CD4-positive, alpha-beta memory T cell (primary cell): ENCODE measurements around the gene ABL2. TPM values are rescaled to one million over a fixed set of nuclear protein-coding genes. Genes with fewer than 3 reads are reported as not detected.
"Not testable (repeated sequence)": the region's sequence is repeated elsewhere in the genome, so short reads cannot be mapped to it uniquely, and the experiment has no call there.

Experiments
- CTCF ChIA-PET: fragments of 350-600 bp; sonication (Branson Sonifier 250); formaldehyde crosslinking; loops from one replicate; lab custom pipeline; 2021; ENCODE audit warnings: inconsistent platforms; ENCODE audit not compliant: partially characterized antibody; lab: Charles Lee
- POLR2A ChIA-PET: fragments of 350-600 bp; sonication (Branson Sonifier 250); formaldehyde crosslinking; loops from one replicate; lab custom pipeline; 2021; ENCODE audit not compliant: partially characterized antibody; lab: Charles Lee
- DNase-seq, 5 donors: peaks; one replicate each; pipeline versions ENCODE4 v3.0.0 to v3.0.0-alpha.2; 2020 to 2022; ENCODE audit warnings: mixed read lengths in 1 of 5
- H3K27ac ChIP-seq: one replicate; pipeline ENCODE4 v1.7.0; 2013; ENCODE audit warnings: low read depth, low read length
- H3K27me3 ChIP-seq: 2 replicates; pipeline ENCODE4 v1.7.0; 2013; ENCODE audit warnings: mild to moderate bottlenecking, low read length, moderate library complexity; ENCODE audit not compliant: insufficient read depth
- H3K36me3 ChIP-seq: 2 replicates; pipeline ENCODE4 v1.7.0; 2013; ENCODE audit warnings: mild to moderate bottlenecking, low read length, moderate library complexity; ENCODE audit not compliant: insufficient read depth
- H3K4me1 ChIP-seq: 2 replicates; pipeline ENCODE4 v1.7.0; 2013; ENCODE audit warnings: mild to moderate bottlenecking, low read length, moderate library complexity; ENCODE audit not compliant: insufficient read depth
- H3K4me3 ChIP-seq, 2 donors: one replicate each; pipeline ENCODE4 v1.7.0; 2013; ENCODE audit warnings: low read length in 2 of 2, mild to moderate bottlenecking in 1 of 2
- H3K9me3 ChIP-seq, 2 donors: one replicate each; pipeline ENCODE4 v1.7.0; 2013; ENCODE audit warnings: low read length in 2 of 2, control low read depth in 1 of 2; ENCODE audit not compliant: control insufficient read depth in 1 of 2
- H3K27ac Mint-ChIP-seq, 7 donors: one replicate each; pipeline ENCODE4 v1.8.0; 2020 to 2021; ENCODE audit warnings: mixed read lengths in 7 of 7, mild to moderate bottlenecking in 6 of 7, inconsistent platforms in 3 of 7, moderate library complexity in 3 of 7
- H3K27me3 Mint-ChIP-seq, 2 donors: one replicate each; pipeline ENCODE4 v1.8.0; 2020 to 2021; ENCODE audit warnings: mixed read lengths in 2 of 2
- H3K36me3 Mint-ChIP-seq, 2 donors: one replicate each; pipeline ENCODE4 v1.8.0; 2020 to 2021; ENCODE audit warnings: mixed read lengths in 2 of 2, inconsistent platforms in 1 of 2, mild to moderate bottlenecking in 1 of 2
- H3K4me1 Mint-ChIP-seq, 4 donors: one replicate each; pipeline ENCODE4 v1.8.0; 2020 to 2021; ENCODE audit warnings: mixed read lengths in 4 of 4, mild to moderate bottlenecking in 1 of 4
- H3K4me3 Mint-ChIP-seq, 8 donors: one replicate each; pipeline ENCODE4 v1.8.0; 2020 to 2021; ENCODE audit warnings: mixed read lengths in 8 of 8, mild to moderate bottlenecking in 7 of 8, moderate library complexity in 6 of 8, inconsistent platforms in 3 of 8
- H3K9me3 Mint-ChIP-seq, 8 donors: one replicate each; pipeline ENCODE4 v1.8.0; 2020 to 2021; ENCODE audit warnings: mixed read lengths in 8 of 8, mild to moderate bottlenecking in 5 of 8, inconsistent platforms in 3 of 8, moderate library complexity in 1 of 8
- intact Hi-C: fragments of 100-400 bp; cut with micrococcal nuclease; formaldehyde crosslinking; loops from one replicate; pipeline ENCODE4 v1.15.1; 2023
- polyA plus RNA-seq, 2 donors: library from polyadenylated mRNA; unstranded; fragments of 300-500 nt; fragmentation: Illumina TruSeq; gene quantifications; one replicate each; pipeline ENCODE4 v1.2.3, GENCODE V29; 2021
- total RNA-seq, 2 experiments: library from RNA; stranded (reverse); gene quantifications; one replicate each; pipeline ENCODE4 v1.2.3, GENCODE V29; 2021

The ABL2 gene
- total and polyA plus RNA-seq, 4 experiments from 2014 or later: 1.2 to 18.6 (median 9.5) TPM

DNA sequence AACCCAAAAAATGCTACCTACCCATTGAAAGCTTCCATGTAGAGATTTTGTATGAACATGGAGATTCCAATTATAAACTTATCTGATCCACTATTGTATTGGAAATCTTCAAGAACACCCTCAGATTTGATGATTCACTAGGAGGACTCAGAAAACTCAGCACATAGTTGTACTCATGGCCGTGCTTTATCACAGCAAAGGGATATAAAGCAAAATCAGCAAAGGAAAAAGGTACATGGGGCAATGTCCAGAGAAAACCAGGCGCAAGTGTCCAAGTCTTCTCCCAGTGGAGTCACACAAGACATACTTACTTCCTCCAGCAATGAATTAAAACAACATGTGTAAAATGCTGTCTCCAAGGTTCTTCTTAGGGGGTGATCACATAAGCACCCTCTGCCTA, 28.9 kb downstream of the ABL2 start:
- Histone ChIP-seq H3K9me3 (no peaks in the 10 kb centered on the region), H3K4me1 (no peaks in the 10 kb centered on the region), H3K4me3 (no peak overlapping the region), H3K27me3 (no peaks in the 10 kb centered on the region), H3K36me3 (no peaks in the 10 kb centered on the region), H3K27ac (no peak overlapping the region)
- no peaks in the 10 kb centered on the region for H3K27me3 Mint-ChIP-seq
- no peak overlapping the region for H3K4me3 Mint-ChIP-seq
- H3K9me3 Mint-ChIP-seq: no peaks in the 10 kb centered on the region
- DNase-seq: no peak
- CTCF ChIA-PET: no interaction called here
- peaks cover 0 to 5% of the 10 kb centered on the region in 2 donors for H3K36me3 Mint-ChIP-seq
- H3K4me1 Mint-ChIP-seq: peaks cover 8 to 31% (median 26%) of the 10 kb centered on the region in 4 donors
- POLR2A ChIA-PET: no interaction called here
- peak overlapping the region in 1 of 7 donors; percentile 57 for H3K27ac Mint-ChIP-seq
- intact Hi-C loops: no loop called here

DNA sequence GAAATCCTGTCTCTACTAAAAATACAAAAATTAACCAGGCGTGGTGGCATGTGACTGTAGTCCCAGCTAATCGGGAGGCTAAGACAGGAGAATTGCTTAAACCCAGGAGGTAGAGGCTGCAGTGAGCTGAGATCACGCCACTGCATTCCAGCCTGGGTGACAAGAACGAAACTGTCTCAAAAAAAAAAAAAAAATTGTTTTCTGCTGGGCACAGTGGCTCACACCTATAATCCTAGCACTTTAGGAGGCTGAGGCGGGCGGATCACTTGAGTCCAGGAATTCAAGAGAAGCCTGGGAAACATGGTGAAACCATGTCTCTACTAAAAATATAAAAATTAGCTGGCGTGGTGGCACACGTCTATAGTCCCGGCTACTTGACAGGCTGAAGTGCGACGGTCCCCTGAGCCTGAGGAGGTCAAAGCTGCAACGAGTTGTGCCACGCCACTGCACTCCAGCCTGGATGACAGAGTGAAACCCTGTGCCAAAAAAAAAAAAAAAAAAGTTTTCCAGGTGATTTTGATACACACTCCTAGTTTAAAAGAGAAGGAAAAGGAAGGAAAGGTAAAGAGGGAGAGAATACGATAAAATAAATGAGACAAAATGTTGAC, 31.7 kb downstream of the ABL2 start:
- peaks cover 5 to 20% (median 14%) of the 10 kb centered on the region in 4 donors for H3K4me1 Mint-ChIP-seq

DNA sequence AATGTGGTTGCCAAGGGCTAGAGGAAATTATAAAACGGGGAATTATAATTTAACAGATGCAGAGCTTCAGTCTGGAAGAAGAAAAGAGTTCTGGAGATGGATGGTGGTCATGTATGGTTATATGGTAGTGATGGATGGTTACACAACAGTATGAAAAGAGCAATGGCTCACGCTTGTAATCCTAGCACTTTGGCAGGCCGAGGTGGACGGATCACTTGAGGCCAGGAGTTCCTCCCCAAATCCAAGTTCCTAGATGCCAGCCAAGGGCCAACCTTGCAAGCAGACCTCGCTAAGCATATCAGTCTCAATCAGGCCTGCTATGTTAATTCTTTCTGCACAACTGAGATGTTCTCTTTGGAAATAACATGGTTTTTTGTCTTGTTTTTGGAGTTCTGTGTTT, 33.6 kb downstream of the ABL2 start:
- H3K27me3 Mint-ChIP-seq, POLR2A ChIA-PET, H3K27ac ChIP-seq, H3K4me3 ChIP-seq, CTCF ChIA-PET, H3K9me3 Mint-ChIP-seq, H3K27ac Mint-ChIP-seq, H3K4me1 ChIP-seq, H3K36me3 ChIP-seq, H3K9me3 ChIP-seq, intact Hi-C loops, H3K36me3 Mint-ChIP-seq, DNase-seq, H3K4me3 Mint-ChIP-seq, H3K27me3 ChIP-seq: not testable (repeated sequence)
- peaks cover 9 to 22% (median 17%) of the 10 kb centered on the region in 4 donors for H3K4me1 Mint-ChIP-seq

More for the DNA sequence above, 31.7 kb downstream of the ABL2 start:
- Histone ChIP-seq H3K4me1 (no peaks in the 10 kb centered on the region), H3K4me3 (no peak overlapping the region), H3K9me3 (no peaks in the 10 kb centered on the region), H3K36me3 (no peaks in the 10 kb centered on the region), H3K27me3 (no peaks in the 10 kb centered on the region), H3K27ac (no peak overlapping the region)
- peaks cover 0 to 8% of the 10 kb centered on the region in 2 donors for H3K36me3 Mint-ChIP-seq
- no peak for DNase-seq
- H3K4me3 Mint-ChIP-seq: no peak overlapping the region
- intact Hi-C loops: no loop called here
- H3K27ac Mint-ChIP-seq: peak overlapping the region in 1 of 7 donors; percentile 31
- ChIA-PET CTCF (no interaction called here), POLR2A (no interaction called here)
- no peaks in the 10 kb centered on the region for H3K27me3 Mint-ChIP-seq
- H3K9me3 Mint-ChIP-seq: no peaks in the 10 kb centered on the region

DNA sequence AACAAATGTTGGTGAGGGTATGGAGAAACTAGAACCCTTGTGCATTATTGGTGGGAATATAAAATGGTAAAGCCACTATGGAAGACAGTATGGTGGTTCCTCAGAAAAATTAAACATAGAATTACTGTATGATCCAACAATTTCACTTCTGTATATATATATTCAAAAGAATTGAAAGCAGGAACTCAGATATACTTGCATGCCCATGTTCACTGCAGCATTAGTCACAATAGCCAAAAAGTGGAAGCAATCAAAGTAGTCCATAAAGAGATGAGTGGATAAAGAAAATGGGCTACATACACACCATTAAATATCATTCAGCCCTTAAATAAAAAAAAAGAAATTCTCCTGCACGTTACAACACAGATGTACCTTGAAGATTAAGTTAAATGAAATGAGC, 34.1 kb downstream of the ABL2 start:
- Histone ChIP-seq H3K27ac (no peak overlapping the region), H3K36me3 (no peaks in the 10 kb centered on the region), H3K4me3 (no peak overlapping the region), H3K27me3 (no peaks in the 10 kb centered on the region), H3K9me3 (no peaks in the 10 kb centered on the region), H3K4me1 (peaks cover 9% of the 10 kb centered on the region)
- intact Hi-C loops: no loop called here
- no peaks in the 10 kb centered on the region for H3K27me3 Mint-ChIP-seq
- H3K36me3 Mint-ChIP-seq: peaks cover 0 to 8% of the 10 kb centered on the region in 2 donors
- H3K27ac Mint-ChIP-seq: no peak overlapping the region
- H3K4me1 Mint-ChIP-seq: peaks cover 13 to 25% (median 19%) of the 10 kb centered on the region in 4 donors
- no peak for DNase-seq
- ChIA-PET POLR2A (no interaction called here), CTCF (no interaction called here)
- no peaks in the 10 kb centered on the region for H3K9me3 Mint-ChIP-seq
- H3K4me3 Mint-ChIP-seq: no peak overlapping the region

DNA sequence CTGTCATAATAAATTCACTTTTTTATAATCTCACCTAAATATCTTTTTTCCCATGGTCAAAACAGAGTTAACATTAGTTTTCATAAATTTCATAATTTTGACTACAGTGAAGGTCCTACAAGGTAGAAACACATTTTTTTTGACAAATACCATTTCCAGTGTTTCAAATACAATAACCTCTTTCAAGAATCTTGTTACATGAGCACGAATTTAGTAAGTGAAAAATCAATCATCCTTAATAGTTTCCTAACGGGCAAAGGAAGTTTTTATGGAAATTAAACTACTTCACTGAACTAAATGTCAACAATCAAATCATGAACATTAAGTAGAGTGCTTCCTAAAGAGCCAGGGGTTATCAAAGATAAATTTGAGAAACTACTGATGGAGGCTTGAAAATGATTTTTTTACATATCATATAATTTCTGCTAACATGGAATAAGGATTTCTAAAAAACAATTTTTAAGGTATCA, 35.4 kb downstream of the ABL2 start:
- Mint-ChIP-seq H3K4me1 (peaks cover 13 to 28% (median 16%) of the 10 kb centered on the region in 4 donors), H3K9me3 (no peaks in the 10 kb centered on the region), H3K36me3 (peaks cover 0 to 12% of the 10 kb centered on the region in 2 donors), H3K27me3 (no peaks in the 10 kb centered on the region), H3K4me3 (no peak overlapping the region), H3K27ac (no peak overlapping the region)
- Histone ChIP-seq H3K27me3 (no peaks in the 10 kb centered on the region), H3K9me3 (no peaks in the 10 kb centered on the region), H3K36me3 (no peaks in the 10 kb centered on the region), H3K4me1 (peaks cover 9% of the 10 kb centered on the region), H3K4me3 (no peak overlapping the region), H3K27ac (no peak overlapping the region)
- DNase-seq: no peak
- ChIA-PET POLR2A (no interaction called here), CTCF (interaction anchor here (1.0 to 1.3 kb wide), 2 partner anchors 73 to 74 kb away, joined by 3 to 5 read pairs; no protein-coding TSS in a partner anchor)
- intact Hi-C loops: loop anchor here (5.0 kb wide), 1 partner anchor 117 kb away; no protein-coding TSS in a partner anchor

DNA sequence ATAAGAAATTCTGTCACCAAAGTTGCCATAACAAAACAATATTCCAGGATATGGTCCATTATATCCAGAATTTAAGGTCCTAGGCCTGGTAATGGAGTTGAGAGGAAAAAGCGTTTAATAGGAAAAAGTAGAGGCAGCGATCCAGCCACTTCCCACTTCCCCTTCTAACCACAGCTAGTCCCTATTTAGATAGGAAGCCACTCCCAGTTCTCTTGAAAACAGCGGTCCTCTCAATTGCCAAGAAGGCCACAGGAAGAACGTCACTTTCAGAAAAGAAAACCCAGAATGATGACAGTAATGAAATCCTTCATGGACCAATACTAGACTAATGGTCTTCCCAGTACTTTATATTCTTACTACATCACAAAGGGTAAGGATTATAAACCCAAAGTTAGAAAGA, 38.6 kb downstream of the ABL2 start:
- Histone ChIP-seq H3K27me3 (no peaks in the 10 kb centered on the region), H3K9me3 (no peaks in the 10 kb centered on the region), H3K27ac (no peak overlapping the region), H3K4me3 (no peak overlapping the region), H3K4me1 (peaks cover 9% of the 10 kb centered on the region), H3K36me3 (no peaks in the 10 kb centered on the region)
- Mint-ChIP-seq H3K9me3 (no peaks in the 10 kb centered on the region), H3K27ac (no peak overlapping the region), H3K27me3 (no peaks in the 10 kb centered on the region), H3K36me3 (peaks cover 2 to 14% of the 10 kb centered on the region in 2 donors), H3K4me1 (peaks cover 13 to 23% (median 16%) of the 10 kb centered on the region in 4 donors), H3K4me3 (peak overlapping the region in 2 of 8 donors; percentile 30 to 34)
- no peak for DNase-seq
- ChIA-PET POLR2A (no interaction called here), CTCF (no interaction called here)
- intact Hi-C loops: loop anchor here (5.0 kb wide), 1 partner anchor 114 kb away; no protein-coding TSS in a partner anchor

DNA sequence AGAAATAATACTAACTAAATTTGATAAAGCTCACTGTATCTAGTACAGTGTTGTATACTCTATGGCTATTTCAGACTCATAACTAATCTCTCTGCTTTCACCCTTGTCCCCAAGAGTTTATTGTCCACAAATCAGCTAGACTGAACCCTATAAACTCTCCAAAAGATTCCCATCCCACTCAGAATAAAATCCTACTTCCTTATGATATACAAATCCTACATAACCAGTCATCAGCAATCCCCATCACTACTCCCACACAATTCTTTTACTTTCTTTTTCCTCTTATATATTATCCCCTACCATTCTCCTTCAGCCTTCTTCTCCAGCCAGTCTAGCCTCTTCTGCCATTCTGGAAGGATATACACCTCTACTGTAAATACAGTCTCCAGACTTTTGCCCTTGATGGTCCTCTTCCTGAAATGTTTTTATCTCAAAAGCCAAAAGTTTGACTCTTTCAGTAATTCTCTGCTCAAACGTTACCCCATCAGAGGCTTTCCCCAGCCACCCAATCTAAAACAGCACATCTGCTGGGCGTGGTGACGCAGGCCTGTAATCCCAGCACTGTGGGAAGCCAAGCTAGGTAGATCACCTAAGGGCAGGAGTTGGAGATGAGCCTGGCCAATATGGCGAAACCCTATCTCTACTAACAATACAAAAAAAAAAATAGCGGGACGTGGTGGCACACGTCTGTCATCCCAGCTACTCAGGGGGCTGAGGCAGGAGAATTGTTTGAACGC, 41.6 kb downstream of the ABL2 start:
- CTCF ChIA-PET: no interaction called here
- intact Hi-C loops: no loop called here
- POLR2A ChIA-PET: no interaction called here

More for the DNA sequence above, 41.6 kb downstream of the ABL2 start:
- no peak for DNase-seq
- Histone ChIP-seq H3K4me3 (no peak overlapping the region), H3K36me3 (no peaks in the 10 kb centered on the region), H3K4me1 (peaks cover 9% of the 10 kb centered on the region), H3K9me3 (no peaks in the 10 kb centered on the region), H3K27ac (no peak overlapping the region), H3K27me3 (no peaks in the 10 kb centered on the region)
- H3K4me1 Mint-ChIP-seq: peaks cover 10 to 17% (median 15%) of the 10 kb centered on the region in 4 donors
- H3K27ac Mint-ChIP-seq: no peak overlapping the region
- peaks cover 2 to 14% of the 10 kb centered on the region in 2 donors for H3K36me3 Mint-ChIP-seq
- H3K4me3 Mint-ChIP-seq: no peak overlapping the region
- H3K9me3 Mint-ChIP-seq: no peaks in the 10 kb centered on the region
- H3K27me3 Mint-ChIP-seq: no peaks in the 10 kb centered on the region
